NCI-H2227 (cell line): ENCODE data around the gene GRHPR.
"Not testable (repeated sequence)": the region's sequence is repeated elsewhere in the genome, so short reads cannot be mapped to it uniquely, and the experiment has no call there.

ENCODE experiments used
- DNase-seq: peaks from one replicate; lab custom pipeline; 2025; ENCODE audit not compliant: unreplicated experiment; lab: John Stamatoyannopoulos, UW

Gene GRHPR

DNA sequence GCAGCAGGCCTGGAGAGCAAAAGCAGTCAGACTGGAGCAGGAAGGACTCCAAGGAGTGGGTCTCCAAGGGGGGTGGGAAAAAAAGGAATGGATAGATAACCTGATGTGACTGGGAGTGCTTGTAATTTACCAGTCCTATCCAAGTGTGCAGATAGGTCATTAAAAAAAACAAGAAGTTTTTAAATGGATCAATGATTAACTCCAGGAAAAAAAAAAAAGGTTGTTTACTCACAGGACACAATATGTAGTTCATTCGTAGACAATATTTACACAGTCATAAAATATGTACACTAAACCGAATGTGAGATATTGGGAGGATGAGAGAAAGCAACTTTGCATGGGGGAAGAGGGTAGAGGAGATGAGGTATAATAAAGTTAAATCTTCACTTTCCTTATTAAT is 22.4 kb downstream of the GRHPR start:
- DNase-seq, result no peak

- no peak for DNase-seq
Measured at GRCh38 chr9:37445832-37446231, 23.3 kb downstream of the GRHPR start.

DNA sequence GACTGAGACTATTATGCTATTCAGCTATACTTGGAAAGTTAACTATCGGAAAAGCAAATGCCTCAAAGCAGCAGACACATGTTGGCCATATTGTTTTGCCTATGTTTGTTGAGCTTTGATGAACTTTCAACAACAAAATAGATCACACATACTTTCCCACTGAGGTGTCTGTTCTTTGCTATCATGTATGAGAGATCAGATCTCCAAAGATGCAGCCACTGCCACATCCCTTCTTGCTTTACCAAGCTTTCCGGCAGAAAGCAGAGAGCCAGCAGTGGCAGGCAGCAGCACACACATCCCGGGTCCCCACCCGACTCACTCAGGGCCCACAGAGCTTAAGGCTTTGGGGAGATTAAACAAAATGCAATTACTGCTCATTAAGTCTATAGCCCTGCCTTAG is 23.9 kb downstream of the GRHPR start:
- DNase-seq, result no peak

DNA sequence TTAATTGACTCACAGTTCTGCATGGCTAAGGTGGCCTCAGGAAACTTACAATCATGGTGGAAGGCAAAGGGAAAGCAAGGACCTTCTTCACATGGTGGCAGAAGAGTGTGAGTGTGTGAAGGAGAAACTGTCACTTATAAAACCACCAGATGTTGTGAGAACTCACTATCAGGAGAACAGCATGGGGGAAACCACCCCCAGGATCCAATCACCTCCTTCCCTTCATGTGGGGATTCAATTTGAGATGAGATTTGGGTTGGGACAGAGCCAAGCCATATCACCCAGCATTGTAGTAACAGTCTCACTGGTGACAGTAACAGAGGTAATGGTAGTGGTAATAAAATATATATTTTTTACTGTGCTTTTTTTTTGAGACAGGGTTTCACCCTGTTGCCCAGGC is 24.6 kb downstream of the GRHPR start:
- no peak for DNase-seq

- DNase-seq, result no peak
Measured at GRCh38 chr9:37449862-37450632, 27.6 kb downstream of the GRHPR start.

DNA sequence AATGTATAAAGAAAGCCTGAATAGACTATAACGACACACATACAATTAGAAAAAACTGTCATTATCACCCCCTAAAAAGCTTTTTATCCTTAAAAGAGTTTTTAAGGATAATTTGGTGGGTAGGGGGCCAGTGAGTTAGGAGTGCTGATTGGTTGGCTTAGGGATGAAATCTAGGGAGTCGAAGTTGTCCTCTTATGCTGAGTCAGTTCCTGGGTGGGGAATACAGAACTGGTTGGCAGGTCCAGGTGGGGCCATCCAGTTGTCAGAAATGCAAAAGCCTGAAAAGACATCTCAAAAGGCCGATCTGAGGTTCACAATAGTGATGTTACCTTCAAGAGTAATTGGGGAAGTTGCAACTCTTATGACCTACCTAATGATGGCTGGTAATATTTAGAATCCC is 29.1 kb downstream of the GRHPR start:
- DNase-seq, result no peak

DNA sequence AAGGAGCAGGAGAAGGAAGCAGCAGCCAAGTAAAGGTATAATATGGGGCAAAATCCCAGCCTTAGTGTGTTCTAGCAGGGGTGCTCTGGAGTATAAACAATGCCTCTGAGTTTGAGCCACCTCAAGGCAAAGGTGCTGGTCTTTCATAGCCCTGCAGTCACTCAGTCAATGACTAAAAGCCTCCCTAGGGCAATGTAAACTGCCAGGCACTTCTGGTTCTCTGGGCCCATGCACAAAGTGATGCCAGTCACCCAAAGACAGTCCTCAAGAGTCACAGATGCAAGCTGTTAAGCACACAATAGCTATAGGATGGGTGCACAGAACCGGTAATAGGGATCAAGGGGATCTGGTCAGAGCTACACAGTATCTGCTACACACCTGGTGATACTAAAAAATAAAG is 30.1 kb downstream of the GRHPR start:
- no peak for DNase-seq

DNA sequence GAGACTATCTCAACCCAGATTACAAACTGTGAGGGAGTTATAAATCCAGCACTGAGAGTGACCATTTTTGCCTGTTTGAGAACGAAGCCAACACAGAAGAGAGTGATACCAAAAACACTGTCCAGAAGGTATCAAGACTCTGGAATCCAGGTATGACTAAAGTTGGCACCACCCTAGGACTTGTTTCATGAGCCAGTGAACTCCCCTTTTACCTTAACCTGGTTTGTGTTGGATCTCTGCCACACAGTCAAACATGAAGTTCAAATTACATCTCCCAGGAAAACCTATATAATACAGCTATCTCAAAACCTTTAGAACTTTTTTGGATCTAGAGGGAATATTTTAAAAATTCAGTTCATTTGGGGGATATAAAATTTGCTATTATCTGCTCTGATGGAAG is 31.3 kb downstream of the GRHPR start:
- no peak for DNase-seq

- DNase-seq, result no peak
Measured at GRCh38 chr9:37454238-37454637, 31.7 kb downstream of the GRHPR start.

DNA sequence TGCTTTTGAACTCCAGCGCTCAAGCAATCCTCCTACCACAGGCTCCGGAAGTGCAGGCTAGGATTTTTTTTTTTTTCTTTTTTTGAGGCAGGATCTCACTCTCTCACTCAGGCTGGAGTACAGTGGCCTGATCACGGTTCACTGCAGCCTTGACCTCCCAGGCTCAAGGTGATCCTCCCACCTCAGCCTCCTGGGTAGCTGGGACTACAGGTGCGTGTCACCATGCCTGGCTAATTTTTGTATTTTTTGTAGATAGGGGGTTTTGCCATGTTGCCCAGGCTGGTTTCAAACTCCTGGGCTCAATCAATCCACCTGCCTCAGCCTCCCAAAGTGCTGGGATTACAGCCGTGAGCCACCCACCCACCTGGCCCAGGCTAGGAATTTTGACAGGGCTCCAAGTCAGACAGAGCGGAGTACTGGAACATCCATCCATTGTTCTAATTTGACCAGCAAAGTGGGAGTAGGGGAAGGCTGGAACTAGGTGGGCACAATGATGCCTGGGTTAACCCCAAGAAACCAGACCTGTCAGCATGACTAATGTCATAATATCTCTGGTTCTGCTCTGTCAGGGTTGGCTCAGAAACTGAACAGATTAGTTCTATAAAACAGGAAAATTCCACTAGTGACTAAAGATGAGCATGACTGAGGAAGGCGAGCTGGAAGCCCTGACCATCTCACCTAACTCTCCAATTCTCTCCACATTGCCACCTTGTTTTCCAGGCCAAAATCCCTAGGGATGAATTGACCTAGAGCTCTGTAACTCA is 33.6 kb downstream of the GRHPR start:
- DNase-seq, result no peak

GRCh38 chr9:37456817-37457216 is 34.3 kb downstream of the GRHPR start:
- DNase-seq, result no peak

DNA sequence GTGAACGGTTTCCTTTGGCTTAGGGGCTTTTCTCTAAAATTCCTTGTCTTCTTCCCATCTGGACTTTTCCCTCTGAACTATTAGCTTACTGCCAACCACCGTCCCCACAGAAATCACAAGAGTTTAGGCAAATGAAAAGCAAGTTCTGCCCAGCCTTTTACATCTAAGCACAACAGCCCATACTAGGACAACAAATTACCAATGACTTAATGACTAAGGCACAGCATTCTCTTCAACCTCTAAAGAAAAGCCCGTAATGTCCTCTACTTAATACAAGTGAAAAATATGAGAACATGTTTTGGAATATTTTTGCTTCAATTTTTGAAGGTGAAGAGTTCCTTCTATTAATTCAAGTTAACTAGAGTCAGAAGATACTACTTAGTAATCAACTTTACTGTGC is 41.5 kb downstream of the GRHPR start:
- no peak for DNase-seq

GRCh38 chr9:37464426-37465248 is 42.1 kb downstream of the GRHPR start:
- DNase-seq, result peak; percentile 96

- peak; percentile 99 for DNase-seq
Measured at GRCh38 chr9:37465249-37466036, 42.9 kb downstream of the GRHPR start, which contains the start of gene ZBTB5. Gene ZBTB5, minus strand, starts transcription at chr9:37465450. Its CDS starts 22,899 bp downstream, at chr9:37442551.

DNA sequence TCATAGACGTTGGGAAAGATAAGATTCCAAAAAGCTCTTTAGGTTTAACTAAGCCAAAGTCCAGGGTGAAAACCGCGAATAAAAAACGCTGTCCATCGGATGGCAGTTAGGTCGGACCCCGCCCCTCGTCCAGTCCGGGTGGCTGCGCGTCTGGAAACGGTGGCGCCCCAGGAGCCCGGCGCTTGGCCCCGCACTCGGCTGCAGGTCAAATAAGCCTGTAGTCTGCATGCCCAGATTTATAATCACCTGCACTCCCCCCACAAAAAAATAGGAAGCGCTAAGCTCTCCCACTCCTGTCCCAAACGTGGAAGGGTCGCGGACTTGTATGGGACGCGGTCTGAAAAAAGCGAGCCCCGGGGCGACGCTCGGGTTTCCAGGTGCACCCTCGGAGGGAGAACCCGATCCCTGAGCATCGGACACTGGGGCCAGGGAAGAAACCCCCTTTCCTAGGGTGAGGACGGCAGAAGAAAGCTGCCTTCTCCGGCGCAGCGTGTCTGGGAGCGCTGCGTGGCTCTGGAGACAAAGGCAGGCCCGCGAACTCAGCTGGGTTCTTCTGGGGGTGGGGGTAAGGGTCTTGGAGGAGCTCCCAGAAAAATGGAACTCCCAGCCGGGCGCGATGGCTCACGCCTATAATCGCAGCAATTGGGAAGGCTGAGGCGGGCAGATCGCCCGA is 43.7 kb downstream of the GRHPR start:
- DNase-seq, result peak; percentile 90

DNA sequence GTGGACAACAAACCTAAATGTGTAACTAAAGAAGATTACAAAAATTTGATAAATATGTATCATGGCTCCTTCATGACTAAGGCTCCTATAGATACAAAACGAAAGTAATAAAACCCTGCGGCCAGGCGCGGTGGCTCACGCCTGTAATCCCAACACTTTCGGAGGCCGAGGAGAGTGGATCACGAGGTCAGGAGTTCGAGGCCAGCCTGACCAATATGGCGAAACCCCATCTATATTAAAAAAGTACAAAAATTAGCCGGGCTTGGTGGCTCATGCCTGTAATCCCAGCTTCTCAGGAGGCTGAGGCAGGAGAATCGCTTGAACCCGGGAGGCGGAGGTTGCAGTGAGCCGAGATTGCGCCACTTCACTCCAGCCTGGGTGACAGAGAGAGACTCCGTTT is 45.0 kb downstream of the GRHPR start:
- peak; percentile 23 for DNase-seq

- no peak for DNase-seq
Measured at GRCh38 chr9:37468620-37469019, 46.1 kb downstream of the GRHPR start.

DNA sequence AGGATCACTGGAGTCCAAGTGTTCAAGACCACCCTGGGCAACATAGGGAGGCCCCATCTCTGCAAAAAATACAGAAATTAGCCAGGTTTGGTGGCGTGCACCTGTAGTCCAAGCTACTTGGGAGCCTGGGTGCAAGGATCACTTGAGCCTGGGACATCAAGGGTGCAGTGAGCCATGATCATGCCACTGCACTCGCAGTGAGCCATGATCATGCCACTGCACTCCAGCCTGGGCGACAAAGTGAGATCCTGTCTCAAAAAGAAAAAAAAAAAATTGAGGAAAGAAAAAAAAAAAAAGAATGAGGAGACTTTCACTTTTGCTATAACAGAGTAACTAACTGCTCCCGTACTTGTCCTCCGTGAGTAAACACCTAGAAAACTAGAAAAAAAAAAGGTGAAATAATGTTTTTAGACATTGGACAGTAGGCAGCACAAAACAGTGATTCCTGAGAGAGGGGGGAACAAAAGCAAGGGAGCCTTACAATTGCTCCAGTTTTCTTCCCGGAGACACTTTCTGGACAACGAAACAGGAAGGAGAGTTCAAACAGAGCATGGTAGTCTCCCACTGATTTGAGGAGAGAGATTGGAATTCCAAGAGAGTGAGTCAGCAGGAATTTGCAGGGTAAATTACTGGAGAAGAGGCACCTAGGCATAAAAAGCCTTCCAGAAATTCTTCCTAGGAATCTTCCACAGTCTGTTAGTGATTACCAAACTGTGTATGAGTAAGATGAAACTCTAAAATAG is 49.6 kb downstream of the GRHPR start:
- peak; percentile 29 for DNase-seq

- not testable (repeated sequence) for DNase-seq
Measured at GRCh38 chr9:37473982-37474381, 51.5 kb downstream of the GRHPR start.
